Neuronal stem cell (in vitro differentiated cells): Measurements from ENCODE around the gene NBAS.

ENCODE experiments used
- DNase-seq: peaks from one replicate; pipeline ENCODE4 v3.0.0-alpha.2; 2013; ENCODE audit warnings: low spot score
- H2AFZ ChIP-seq: one replicate; pipeline ENCODE4 v1.6.1; 2013; ENCODE audit warnings: mild to moderate bottlenecking, low read length, inconsistent platforms
- H2AK5ac ChIP-seq: 2 replicates; pipeline ENCODE4 v1.6.1; 2013; ENCODE audit warnings: low read depth, mild to moderate bottlenecking, inconsistent platforms, low read length, moderate library complexity, mixed read lengths
- H2BK120ac ChIP-seq: 2 replicates; pipeline ENCODE4 v1.6.1; 2013; ENCODE audit warnings: low read depth, mild to moderate bottlenecking, inconsistent platforms, low read length, moderate library complexity, mixed read lengths
- H2BK12ac ChIP-seq: one replicate; pipeline ENCODE4 v1.6.1; 2013; ENCODE audit warnings: low read length, inconsistent platforms
- H2BK15ac ChIP-seq: 2 replicates; pipeline ENCODE4 v1.6.1; 2013; ENCODE audit warnings: mild to moderate bottlenecking, low read length, inconsistent platforms, mixed read lengths
- H2BK5ac ChIP-seq: one replicate; pipeline ENCODE4 v1.6.1; 2013; ENCODE audit warnings: inconsistent platforms, mild to moderate bottlenecking, low read length, moderate library complexity
- H3K14ac ChIP-seq: one replicate; pipeline ENCODE4 v1.6.1; 2013; ENCODE audit warnings: low read length, inconsistent platforms
- H3K18ac ChIP-seq: 2 replicates; pipeline ENCODE4 v1.6.1; 2013; ENCODE audit warnings: low read length, inconsistent platforms
- H3K23ac ChIP-seq: 2 replicates; pipeline ENCODE4 v1.6.1; 2013; ENCODE audit warnings: low read depth, mild to moderate bottlenecking, mixed read lengths, low read length, inconsistent platforms; ENCODE audit not compliant: poor library complexity
- H3K27ac ChIP-seq: replicated peaks from 3 replicates; pipeline ENCODE4 v1.5.1; 2013; ENCODE audit warnings: low read length, inconsistent platforms
- H3K27me3 ChIP-seq, 3 experiments: 2 replicates each; pipeline ENCODE4 v1.6.1; 2013; ENCODE audit warnings: low read length in 3 of 3, mild to moderate bottlenecking in 2 of 3, inconsistent platforms in 1 of 3, low read depth in 1 of 3, mixed read lengths in 1 of 3, moderate library complexity in 1 of 3; ENCODE audit not compliant: control insufficient read depth in 3 of 3, insufficient read depth in 3 of 3
- H3K36me3 ChIP-seq, 2 donors: replicated peaks in 1 of 2; 2 replicates each; pipeline ENCODE4 v1.6.1; 2013; ENCODE audit warnings: low read length in 2 of 2; ENCODE audit not compliant: control insufficient read depth in 2 of 2, insufficient read depth in 2 of 2
- H3K4ac ChIP-seq: 2 replicates; pipeline ENCODE4 v1.6.1; 2013; ENCODE audit warnings: inconsistent platforms, mild to moderate bottlenecking, low read length, moderate library complexity
- H3K4me1 ChIP-seq, 2 donors: 1 replicate in 1 of 2; 2 replicates in 1 of 2; pipeline ENCODE4 v1.6.1; 2013; ENCODE audit warnings: low read length in 2 of 2, low read depth in 1 of 2; ENCODE audit not compliant: control insufficient read depth in 2 of 2, insufficient read depth in 1 of 2
- H3K4me2 ChIP-seq: one replicate; pipeline ENCODE4 v1.6.1; 2013; ENCODE audit warnings: mild to moderate bottlenecking, low read length, inconsistent platforms; ENCODE audit not compliant: insufficient read depth, poor library complexity, severe bottlenecking
- H3K4me3 ChIP-seq, 2 donors: 2 replicates each; pipeline ENCODE4 v1.5.1; 2013; ENCODE audit warnings: low read length in 2 of 2, mild to moderate bottlenecking in 2 of 2, inconsistent platforms in 1 of 2, moderate library complexity in 1 of 2
- H3K79me1 ChIP-seq: one replicate; pipeline ENCODE4 v1.6.1; 2013; ENCODE audit warnings: low read depth, mild to moderate bottlenecking, inconsistent platforms, low read length, moderate library complexity
- H3K9ac ChIP-seq: one replicate; pipeline ENCODE4 v1.6.1; 2013; ENCODE audit warnings: mild to moderate bottlenecking, low read depth, low read length, inconsistent platforms; ENCODE audit not compliant: poor library complexity
- H3K9me3 ChIP-seq, 2 donors: replicated peaks in 1 of 2; 2 replicates each; pipeline versions ENCODE3 to v1.6.1; 2013; ENCODE audit warnings: low read length in 2 of 2, mild to moderate bottlenecking in 2 of 2, inconsistent platforms in 1 of 2, low read depth in 1 of 2, mixed read lengths in 1 of 2, moderate library complexity in 1 of 2; ENCODE audit not compliant: control insufficient read depth in 2 of 2, insufficient read depth in 1 of 2
- H4K8ac ChIP-seq: one replicate; pipeline ENCODE4 v1.6.1; 2013; ENCODE audit warnings: low read depth, mild to moderate bottlenecking, inconsistent platforms, low read length, moderate library complexity
- H4K91ac ChIP-seq: one replicate; pipeline ENCODE4 v1.6.1; 2013; ENCODE audit warnings: low read length, low read depth, mild to moderate bottlenecking, inconsistent platforms; ENCODE audit not compliant: poor library complexity
- WGBS, 2 donors: extraction: QIAGEN DNeasy Blood & Tissue Kit; methylation state at CpG; one replicate each; pipeline ENCODE4 v1.1.7; 2013; ENCODE audit warnings: missing lambda C conversion rate in 2 of 2, mixed read lengths in 1 of 2; ENCODE audit not compliant: insufficient read length in 2 of 2, insufficient replicate concordance in 1 of 2; ENCODE audit errors: extremely low coverage in 2 of 2; 5-methylcytosine and 5-hydroxymethylcytosine counted together

Gene NBAS

DNA sequence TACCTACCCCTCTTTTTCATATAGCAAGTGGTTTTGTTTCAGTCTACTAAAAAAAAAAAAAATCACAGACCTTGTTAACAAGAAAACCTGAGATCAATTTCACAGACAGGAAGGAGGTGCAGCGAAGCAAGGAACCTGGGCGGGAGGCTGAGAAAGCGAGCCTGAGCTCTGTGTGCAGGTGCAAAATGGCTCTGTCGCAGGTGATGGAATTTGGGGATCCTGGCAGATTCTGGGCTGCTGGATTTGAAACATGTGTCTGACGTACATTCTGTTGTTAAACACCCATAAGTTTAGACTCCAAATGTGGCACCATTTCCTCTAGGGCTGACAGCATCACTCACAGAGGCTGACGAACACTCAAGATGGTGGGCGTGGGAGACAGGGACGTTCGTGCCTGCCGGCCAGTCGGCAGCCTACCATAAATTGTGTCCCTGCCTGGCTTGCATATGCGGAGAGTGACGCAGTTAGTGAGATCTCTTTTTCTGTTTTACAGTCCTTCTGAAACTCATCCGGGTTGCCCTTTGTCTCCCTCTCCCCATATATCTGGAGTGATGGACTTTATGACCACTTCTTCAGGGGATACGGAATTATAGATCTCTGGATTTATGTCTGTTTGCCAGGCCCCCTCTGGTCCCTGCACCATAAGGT lies 21.7 kb upstream of the NBAS start:
- H3K36me3 ChIP-seq = no peaks in the 10 kb centered on the region
- WGBS, 2 donors = no CpG with 5 or more reads among the region's 15 CpGs
- no peaks in the 10 kb centered on the region for H3K27me3 ChIP-seq
- no peak overlapping the region for H2AK5ac ChIP-seq
- no peak overlapping the region for H3K9ac ChIP-seq
- no peak overlapping the region for H2BK5ac ChIP-seq
- no peak overlapping the region for H3K4me2 ChIP-seq
- H4K91ac ChIP-seq = no peak overlapping the region
- no peak overlapping the region for H3K4me3 ChIP-seq
- H3K23ac ChIP-seq = no peak overlapping the region
- H3K18ac ChIP-seq = no peak overlapping the region
- no peak overlapping the region for H2BK12ac ChIP-seq
- no peak overlapping the region for H3K14ac ChIP-seq
- DNase-seq = no peak
- no peak overlapping the region for H2BK120ac ChIP-seq
- H2BK15ac ChIP-seq = no peak overlapping the region
- H2AFZ ChIP-seq = no peak overlapping the region
- H3K9me3 ChIP-seq = peaks cover 0 to 3% of the 10 kb centered on the region in 2 donors
- H4K8ac ChIP-seq = no peak overlapping the region
- H3K4me1 ChIP-seq = peaks cover 0 to 2% of the 10 kb centered on the region in 2 donors
- H3K27ac ChIP-seq = no peak overlapping the region
- H3K4ac ChIP-seq = no peak overlapping the region
- no peaks in the 10 kb centered on the region for H3K79me1 ChIP-seq

DNA sequence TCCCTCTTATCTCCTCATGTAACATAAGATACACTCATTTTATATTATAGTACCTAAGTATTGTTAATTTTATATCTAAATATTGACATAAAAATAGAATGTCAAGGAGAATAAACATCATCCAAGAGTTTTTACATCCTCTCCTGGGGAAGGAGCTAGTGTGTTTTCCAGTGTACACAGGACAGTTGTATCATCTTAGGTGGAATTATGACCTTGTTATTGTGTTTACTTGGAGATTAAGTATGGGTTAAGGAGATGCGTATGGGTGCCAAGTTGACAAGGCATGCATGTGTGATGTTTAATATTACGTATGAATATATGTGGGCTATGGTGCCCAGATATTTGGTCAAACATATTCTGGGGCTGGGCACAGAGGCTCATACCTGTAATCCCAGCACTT lies 19.3 kb upstream of the NBAS start:
- Histone ChIP-seq H3K36me3 (no peaks in the 10 kb centered on the region), H3K9me3 (peaks cover 0 to 3% of the 10 kb centered on the region in 2 donors), H4K8ac (no peak overlapping the region), H4K91ac (no peak overlapping the region), H2AFZ (no peak overlapping the region), H2BK5ac (no peak overlapping the region), H3K79me1 (no peaks in the 10 kb centered on the region), H3K14ac (no peak overlapping the region), H3K27ac (no peak overlapping the region), H3K4me2 (no peak overlapping the region), H2BK120ac (no peak overlapping the region), H2BK12ac (no peak overlapping the region), H3K23ac (no peak overlapping the region), H2AK5ac (no peak overlapping the region), H3K27me3 (no peaks in the 10 kb centered on the region), H2BK15ac (no peak overlapping the region), H3K4me1 (peaks cover 0 to 2% of the 10 kb centered on the region in 2 donors), H3K18ac (no peak overlapping the region), H3K9ac (no peak overlapping the region), H3K4me3 (no peak overlapping the region), H3K4ac (no peak overlapping the region)
- no peak for DNase-seq
- 100% methylated on average over 2 of the region's 2 CpGs; no CpG with 5 or more reads in 1 of the 2 donors for WGBS, 2 donors

DNA sequence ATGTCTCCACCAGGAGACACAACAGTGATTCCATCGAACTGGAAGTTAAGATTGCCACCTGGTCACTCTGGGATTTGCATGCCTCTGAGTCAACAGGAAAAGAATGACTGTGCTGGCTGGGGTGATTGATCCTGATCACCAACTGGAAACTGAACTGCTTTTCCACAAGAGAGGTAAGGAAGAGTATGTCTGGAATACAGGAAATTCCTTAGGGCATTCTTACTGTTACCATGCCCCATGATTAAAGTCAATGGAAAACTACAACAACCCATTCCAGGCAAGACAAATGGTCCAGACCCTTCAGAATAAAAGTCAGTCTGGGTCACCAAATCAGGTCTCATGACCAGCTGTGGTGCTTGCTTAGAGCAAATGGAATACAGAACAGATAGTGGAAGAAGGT lies 18.5 kb upstream of the NBAS start:
- Histone ChIP-seq H4K91ac (no peak overlapping the region), H3K23ac (no peak overlapping the region), H3K27ac (no peak overlapping the region), H3K4me3 (no peak overlapping the region), H2AFZ (no peak overlapping the region), H3K4ac (no peak overlapping the region), H3K9me3 (no peaks in the 10 kb centered on the region), H2BK15ac (no peak overlapping the region), H2BK12ac (no peak overlapping the region), H3K4me1 (peaks cover 0 to 2% of the 10 kb centered on the region in 2 donors), H3K14ac (no peak overlapping the region), H2AK5ac (no peak overlapping the region), H3K27me3 (no peaks in the 10 kb centered on the region), H3K36me3 (no peaks in the 10 kb centered on the region), H3K9ac (no peak overlapping the region), H3K79me1 (no peaks in the 10 kb centered on the region), H2BK5ac (no peak overlapping the region), H4K8ac (no peak overlapping the region), H2BK120ac (no peak overlapping the region), H3K4me2 (no peak overlapping the region), H3K18ac (no peak overlapping the region)
- WGBS, 2 donors = no CpG with 5 or more reads among the region's 1 CpG
- no peak for DNase-seq

GRCh38 chr2:15577071-15577735 lies 16.1 kb upstream of the NBAS start:
- H3K4me2 ChIP-seq = no peak overlapping the region
- H4K91ac ChIP-seq = no peak overlapping the region
- H2BK15ac ChIP-seq = peak overlapping the region; percentile 6
- no peaks in the 10 kb centered on the region for H3K9me3 ChIP-seq
- no peak overlapping the region for H3K27ac ChIP-seq
- no peak overlapping the region for H3K4ac ChIP-seq
- H2BK5ac ChIP-seq = no peak overlapping the region
- no peaks in the 10 kb centered on the region for H3K79me1 ChIP-seq
- no CpG with 5 or more reads among the region's 7 CpGs for WGBS, 2 donors
- peaks cover 0 to 2% of the 10 kb centered on the region in 2 donors for H3K4me1 ChIP-seq
- no peaks in the 10 kb centered on the region for H3K36me3 ChIP-seq
- H3K23ac ChIP-seq = no peak overlapping the region
- H2BK12ac ChIP-seq = no peak overlapping the region
- no peak overlapping the region for H3K14ac ChIP-seq
- no peaks in the 10 kb centered on the region for H3K27me3 ChIP-seq
- no peak overlapping the region for H3K4me3 ChIP-seq
- no peak overlapping the region for H3K18ac ChIP-seq
- peak; percentile 84 for DNase-seq
- no peak overlapping the region for H2BK120ac ChIP-seq
- H2AFZ ChIP-seq = no peak overlapping the region
- no peak overlapping the region for H3K9ac ChIP-seq
- H4K8ac ChIP-seq = no peak overlapping the region
- no peak overlapping the region for H2AK5ac ChIP-seq
